Measurements from ENCODE around the gene TMEM74B. TPM values are rescaled to one million over a fixed set of nuclear protein-coding genes. Genes with fewer than 3 reads are reported as not detected.
A peak's percentile ranks its signal among the peaks of the same experiment; 100 is the strongest.

TMEM74B gene
- total and polyA plus RNA-seq, 2 experiments from 2014 or later = 12.3 to 40.3 TPM

GRCh38 chr20:1187605-1188171 is 2.9 kb upstream of the TMEM74B start:
- Histone ChIP-seq H3K36me3 (no peaks in the 10 kb centered on the region), H3K27me3 (peaks cover 17% of the 10 kb centered on the region), H3K4me1 (ENCODE audit: low read depth) (peaks cover 8% of the 10 kb centered on the region), H3K9me3 (ENCODE audit: low read depth) (no peaks in the 10 kb centered on the region), H3K4me3 (no peak overlapping the region), H3K27ac (no peak overlapping the region)
- DNase-seq (ENCODE audit: low read depth in 1 of 2, low spot score in 1 of 2) = peak in 1 of 2 donors; percentile 29
- TF ChIP-seq, protein P1, sequence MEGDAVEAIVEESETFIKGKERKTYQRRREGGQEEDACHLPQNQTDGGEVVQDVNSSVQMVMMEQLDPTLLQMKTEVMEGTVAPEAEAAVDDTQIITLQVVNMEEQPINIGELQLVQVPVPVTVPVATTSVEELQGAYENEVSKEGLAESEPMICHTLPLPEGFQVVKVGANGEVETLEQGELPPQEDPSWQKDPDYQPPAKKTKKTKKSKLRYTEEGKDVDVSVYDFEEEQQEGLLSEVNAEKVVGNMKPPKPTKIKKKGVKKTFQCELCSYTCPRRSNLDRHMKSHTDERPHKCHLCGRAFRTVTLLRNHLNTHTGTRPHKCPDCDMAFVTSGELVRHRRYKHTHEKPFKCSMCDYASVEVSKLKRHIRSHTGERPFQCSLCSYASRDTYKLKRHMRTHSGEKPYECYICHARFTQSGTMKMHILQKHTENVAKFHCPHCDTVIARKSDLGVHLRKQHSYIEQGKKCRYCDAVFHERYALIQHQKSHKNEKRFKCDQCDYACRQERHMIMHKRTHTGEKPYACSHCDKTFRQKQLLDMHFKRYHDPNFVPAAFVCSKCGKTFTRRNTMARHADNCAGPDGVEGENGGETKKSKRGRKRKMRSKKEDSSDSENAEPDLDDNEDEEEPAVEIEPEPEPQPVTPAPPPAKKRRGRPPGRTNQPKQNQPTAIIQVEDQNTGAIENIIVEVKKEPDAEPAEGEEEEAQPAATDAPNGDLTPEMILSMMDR (IDR thresholded peaks at IDR 0.05; ENCODE audit: low read depth, low read length) = no peak

DNA sequence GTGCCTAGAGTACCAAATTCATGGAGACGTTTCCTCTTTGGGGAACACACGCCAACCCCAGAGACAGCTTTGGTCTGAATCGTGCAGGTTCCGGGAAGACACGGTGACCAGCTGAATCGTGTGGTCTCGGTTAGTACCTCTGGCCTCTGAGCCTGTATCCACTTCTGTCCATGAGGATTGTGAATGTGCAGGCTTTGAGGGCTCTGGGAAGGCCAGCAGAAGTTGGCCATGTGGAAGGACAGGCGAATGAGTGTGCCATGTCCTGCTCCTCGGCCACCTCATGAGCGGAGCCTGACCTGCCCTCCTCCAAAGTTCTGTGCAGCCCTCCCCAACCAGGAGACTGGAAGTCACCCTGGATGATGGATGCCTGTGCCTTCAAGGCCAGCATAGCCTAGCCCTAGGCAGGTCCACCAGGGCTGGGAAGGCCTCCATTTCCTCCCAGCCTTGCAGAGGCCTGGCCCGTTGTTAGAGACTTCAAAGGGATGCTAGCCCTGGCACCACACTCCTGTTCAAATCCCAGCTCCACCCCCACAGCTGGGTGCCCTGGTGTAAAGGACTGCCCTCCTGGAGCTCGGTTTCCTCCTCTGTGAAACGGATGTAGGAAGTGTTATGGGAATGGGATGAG is 1.7 kb upstream of the TMEM74B start:
- peaks cover 8% of the 10 kb centered on the region for H3K4me1 ChIP-seq (ENCODE audit: low read depth)
- DNase-seq (ENCODE audit: low read depth in 1 of 2, low spot score in 1 of 2) = no peak
- H3K4me3 ChIP-seq = no peak overlapping the region
- no peaks in the 10 kb centered on the region for H3K36me3 ChIP-seq
- H3K27me3 ChIP-seq = peaks cover 17% of the 10 kb centered on the region
- TF ChIP-seq, protein P1 (IDR thresholded peaks at IDR 0.05; ENCODE audit: low read depth, low read length) = no peak
- H3K9me3 ChIP-seq (ENCODE audit: low read depth) = no peaks in the 10 kb centered on the region
- H3K27ac ChIP-seq = no peak overlapping the region

GRCh38 chr20:1185790-1186334 is 1.1 kb upstream of the TMEM74B start:
- TF ChIP-seq, protein P1 (IDR thresholded peaks at IDR 0.05; ENCODE audit: low read depth, low read length) = peak; percentile 67
- H3K4me3 ChIP-seq = peak overlapping the region; percentile 79
- H3K4me1 ChIP-seq (ENCODE audit: low read depth) = peaks cover 8% of the 10 kb centered on the region
- peak; percentile 53 to 78 for DNase-seq (ENCODE audit: low read depth in 1 of 2, low spot score in 1 of 2)
- H3K27me3 ChIP-seq = peaks cover 17% of the 10 kb centered on the region
- no peaks in the 10 kb centered on the region for H3K9me3 ChIP-seq (ENCODE audit: low read depth)
- no peak overlapping the region for H3K27ac ChIP-seq
- H3K36me3 ChIP-seq = no peaks in the 10 kb centered on the region

DNA sequence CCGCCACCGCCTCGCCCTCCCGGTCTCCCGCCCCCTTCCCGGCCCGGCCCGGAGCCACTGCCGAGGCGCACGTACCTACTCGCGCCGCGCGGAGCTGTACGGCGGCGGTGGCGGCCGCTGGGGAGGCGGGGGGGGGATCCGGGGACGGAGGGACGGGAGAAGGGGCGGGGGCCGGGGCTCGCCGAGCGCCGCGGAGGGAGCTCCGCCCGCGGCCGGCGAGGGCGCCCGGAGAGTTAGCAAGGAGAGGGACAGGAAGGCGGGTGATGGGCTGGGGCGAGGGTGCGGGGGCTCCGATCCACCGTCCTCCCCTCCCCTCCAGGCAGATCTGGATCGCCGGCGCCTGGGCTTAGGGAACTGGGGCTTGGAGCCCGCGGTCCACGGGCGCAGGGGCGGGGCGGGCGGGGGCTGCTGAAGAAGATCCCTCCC is 548 bp upstream of the TMEM74B start:
- Histone ChIP-seq H3K4me1 (ENCODE audit: low read depth) (peaks cover 8% of the 10 kb centered on the region), H3K9me3 (ENCODE audit: low read depth) (no peaks in the 10 kb centered on the region), H3K27ac (no peak overlapping the region), H3K27me3 (peaks cover 17% of the 10 kb centered on the region), H3K36me3 (no peaks in the 10 kb centered on the region), H3K4me3 (peak overlapping the region; percentile 79)
- DNase-seq (ENCODE audit: low read depth in 1 of 2, low spot score in 1 of 2) = peak in 1 of 2 donors; percentile 51
- TF ChIP-seq, protein P1 (IDR thresholded peaks at IDR 0.05; ENCODE audit: low read depth, low read length) = no peak

GRCh38 chr20:1184260-1184637 is 532 bp downstream of the TMEM74B start:
- H3K9me3 ChIP-seq (ENCODE audit: low read depth) = no peaks in the 10 kb centered on the region
- TF ChIP-seq, protein P1 (IDR thresholded peaks at IDR 0.05; ENCODE audit: low read depth, low read length) = no peak
- no peaks in the 10 kb centered on the region for H3K36me3 ChIP-seq
- no peak overlapping the region for H3K27ac ChIP-seq
- peaks cover 8% of the 10 kb centered on the region for H3K4me1 ChIP-seq (ENCODE audit: low read depth)
- peak overlapping the region; percentile 79 for H3K4me3 ChIP-seq
- DNase-seq (ENCODE audit: low read depth in 1 of 2, low spot score in 1 of 2) = no peak
- peaks cover 17% of the 10 kb centered on the region for H3K27me3 ChIP-seq
